HEK293T (cell line): ENCODE measurements around the gene ICA1.

ENCODE experiments used
- ARNT ChIP-seq: fragments of 450-650 bp; IDR thresholded peaks from 2 replicates; pipeline ENCODE4 v1.6.1; 2017; ENCODE audit warnings: mild to moderate bottlenecking
- BHLHE40 ChIP-seq: fragments of 450-650 bp; IDR thresholded peaks from 2 replicates; pipeline ENCODE4 v1.6.1; 2016; ENCODE audit warnings: mild to moderate bottlenecking, moderate library complexity, borderline replicate concordance
- L3MBTL2 ChIP-seq: fragments of 450-650 bp; conservative IDR thresholded peaks from 2 replicates; pipeline ENCODE4 v1.6.1; 2016; ENCODE audit warnings: mild to moderate bottlenecking
- LEF1 ChIP-seq: fragments of 450-650 bp; IDR thresholded peaks from 2 replicates; pipeline ENCODE4 v1.6.1; 2017; ENCODE audit warnings: mild to moderate bottlenecking, borderline replicate concordance
- NFRKB ChIP-seq: fragments of 450-650 bp; IDR thresholded peaks from 2 replicates; pipeline ENCODE4 v1.6.1; 2016; ENCODE audit warnings: mild to moderate bottlenecking, moderate library complexity
- SUZ12 ChIP-seq: fragments of 450-650 bp; IDR thresholded peaks from 2 replicates; pipeline ENCODE4 v1.6.1; 2016; ENCODE audit warnings: mild to moderate bottlenecking
- TARDBP ChIP-seq: fragments of 450-650 bp; IDR thresholded peaks from 2 replicates; pipeline ENCODE4 v1.6.1; 2016
- TF ChIP-seq, protein P1 (sequence below): fragments of 450-650 bp; IDR thresholded peaks from 2 replicates; pipeline ENCODE4 v1.6.1; 2016

DNA sequence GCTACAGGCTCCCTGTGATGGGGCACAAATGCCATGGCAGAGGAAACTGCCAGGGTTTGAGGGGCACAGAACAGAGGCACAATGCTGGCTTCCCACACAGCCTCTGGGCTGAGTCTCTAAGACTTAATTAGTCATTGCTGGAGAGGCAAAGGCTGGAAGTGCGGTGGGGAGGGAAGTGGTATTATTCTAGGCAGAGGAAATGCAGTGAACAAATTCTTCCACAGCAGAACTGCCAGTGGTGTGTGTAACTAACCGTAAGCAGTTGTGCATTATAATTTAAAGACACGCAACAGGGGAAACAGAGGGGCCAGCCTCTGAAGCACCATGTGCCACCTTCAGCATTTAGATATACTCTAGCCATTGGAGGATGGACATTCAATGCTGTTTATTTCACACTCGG is 12.8 kb downstream of the ICA1 start:
- no peak for TF ChIP-seq ARNT
- no peak for TF ChIP-seq BHLHE40
- TF ChIP-seq, protein P1, sequence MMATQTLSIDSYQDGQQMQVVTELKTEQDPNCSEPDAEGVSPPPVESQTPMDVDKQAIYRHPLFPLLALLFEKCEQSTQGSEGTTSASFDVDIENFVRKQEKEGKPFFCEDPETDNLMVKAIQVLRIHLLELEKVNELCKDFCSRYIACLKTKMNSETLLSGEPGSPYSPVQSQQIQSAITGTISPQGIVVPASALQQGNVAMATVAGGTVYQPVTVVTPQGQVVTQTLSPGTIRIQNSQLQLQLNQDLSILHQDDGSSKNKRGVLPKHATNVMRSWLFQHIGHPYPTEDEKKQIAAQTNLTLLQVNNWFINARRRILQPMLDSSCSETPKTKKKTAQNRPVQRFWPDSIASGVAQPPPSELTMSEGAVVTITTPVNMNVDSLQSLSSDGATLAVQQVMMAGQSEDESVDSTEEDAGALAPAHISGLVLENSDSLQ, result no peak
- TF ChIP-seq LEF1, result no peak
- no peak for TF ChIP-seq NFRKB
- TF ChIP-seq SUZ12, result no peak
- no peak for TF ChIP-seq TARDBP
- TF ChIP-seq L3MBTL2, result no peak
